ENCODE measurements around the gene FRK. TPM values are rescaled to one million over a fixed set of nuclear protein-coding genes. Genes with fewer than 3 reads are reported as not detected.

FRK gene
- total and polyA plus RNA-seq, 7 donors, result 0.16 to 6.5 (median 0.71) TPM

GRCh38 chr6:116033687-116034303 is 26.9 kb downstream of the FRK start:
- intact Hi-C loops (cut with DNase I), result no loop called here
- DNase-seq, result no peak

DNA sequence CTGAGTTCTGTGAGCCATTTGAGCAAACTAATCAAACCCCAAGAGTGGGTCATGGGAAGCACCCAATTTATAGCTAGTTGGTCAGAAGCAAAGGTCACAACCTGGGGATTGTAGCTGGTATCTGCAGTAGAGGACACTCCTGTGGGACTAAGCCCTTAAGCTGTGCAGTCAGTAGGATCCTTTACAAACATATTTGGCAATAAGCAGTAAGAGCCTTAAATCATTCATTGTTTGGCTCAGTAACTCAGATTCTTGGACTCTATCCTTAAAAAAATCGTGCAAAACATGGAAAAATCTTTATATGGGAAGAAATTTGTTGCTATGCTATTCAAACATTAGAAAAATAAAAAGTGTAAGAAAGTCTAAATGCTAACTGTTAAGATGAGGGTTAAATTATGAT is 29.9 kb downstream of the FRK start:
- Histone ChIP-seq H3K4me3 (no peak overlapping the region), H3K9me3 (no peaks in the 10 kb centered on the region), H3K4me1 (peaks cover 0 to 9% (median 2%) of the 10 kb centered on the region in 4 donors), H3K36me3 (no peaks in the 10 kb centered on the region), H3K27me3 (no peaks in the 10 kb centered on the region), H3K27ac (no peak overlapping the region)
- DNase-seq, result no peak
- 60 to 68% methylated on average over 1 of the region's 1 CpG for WGBS, 2 donors
- intact Hi-C loops (cut with DNase I), result no loop called here
- no peak for TF ChIP-seq EP300 (IDR thresholded peaks at IDR 0.05)

More at GRCh38 chr6:116033687-116034303, 26.9 kb downstream of the FRK start:
- H3K4me1 ChIP-seq, result peaks cover 0 to 9% (median 2%) of the 10 kb centered on the region in 4 donors
- no peaks in the 10 kb centered on the region for H3K36me3 ChIP-seq
- no peak overlapping the region for H3K4me3 ChIP-seq
- H3K27ac ChIP-seq, result no peak overlapping the region
- 67 to 82% methylated on average over 4 of the region's 4 CpGs for WGBS, 2 donors
- no peaks in the 10 kb centered on the region for H3K9me3 ChIP-seq
- no peaks in the 10 kb centered on the region for H3K27me3 ChIP-seq
- TF ChIP-seq, protein P1, sequence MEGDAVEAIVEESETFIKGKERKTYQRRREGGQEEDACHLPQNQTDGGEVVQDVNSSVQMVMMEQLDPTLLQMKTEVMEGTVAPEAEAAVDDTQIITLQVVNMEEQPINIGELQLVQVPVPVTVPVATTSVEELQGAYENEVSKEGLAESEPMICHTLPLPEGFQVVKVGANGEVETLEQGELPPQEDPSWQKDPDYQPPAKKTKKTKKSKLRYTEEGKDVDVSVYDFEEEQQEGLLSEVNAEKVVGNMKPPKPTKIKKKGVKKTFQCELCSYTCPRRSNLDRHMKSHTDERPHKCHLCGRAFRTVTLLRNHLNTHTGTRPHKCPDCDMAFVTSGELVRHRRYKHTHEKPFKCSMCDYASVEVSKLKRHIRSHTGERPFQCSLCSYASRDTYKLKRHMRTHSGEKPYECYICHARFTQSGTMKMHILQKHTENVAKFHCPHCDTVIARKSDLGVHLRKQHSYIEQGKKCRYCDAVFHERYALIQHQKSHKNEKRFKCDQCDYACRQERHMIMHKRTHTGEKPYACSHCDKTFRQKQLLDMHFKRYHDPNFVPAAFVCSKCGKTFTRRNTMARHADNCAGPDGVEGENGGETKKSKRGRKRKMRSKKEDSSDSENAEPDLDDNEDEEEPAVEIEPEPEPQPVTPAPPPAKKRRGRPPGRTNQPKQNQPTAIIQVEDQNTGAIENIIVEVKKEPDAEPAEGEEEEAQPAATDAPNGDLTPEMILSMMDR (IDR thresholded peaks at IDR 0.05), result no peak
- TF ChIP-seq POLR2A (IDR thresholded peaks at IDR 0.05) (no peak), POLR2AphosphoS5 (IDR thresholded peaks at IDR 0.05) (no peak), EP300 (IDR thresholded peaks at IDR 0.05) (no peak)

DNA sequence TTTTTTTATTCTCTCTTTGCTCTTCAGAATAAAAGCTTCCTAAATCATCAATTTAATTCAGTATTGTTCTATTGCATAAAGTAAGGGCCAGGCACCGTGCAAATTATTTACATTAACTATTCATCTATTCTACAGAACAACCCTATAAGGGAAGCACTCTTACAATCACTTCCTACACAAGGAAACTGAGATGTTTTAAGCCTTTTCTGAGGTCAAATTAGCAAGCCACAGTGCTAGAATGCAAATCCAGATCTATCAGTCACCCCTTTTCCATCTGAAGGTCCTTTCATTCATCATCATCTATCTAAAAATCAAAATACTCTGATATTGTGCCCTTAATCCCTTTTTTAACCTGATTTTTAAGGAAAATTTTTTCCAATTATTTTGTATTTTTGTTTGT is 31.2 kb downstream of the FRK start:
- H3K36me3 ChIP-seq, result no peaks in the 10 kb centered on the region
- peaks cover 0 to 6% (median 2%) of the 10 kb centered on the region in 4 donors for H3K4me1 ChIP-seq
- intact Hi-C loops (cut with DNase I), result no loop called here
- no peaks in the 10 kb centered on the region for H3K9me3 ChIP-seq
- no peak overlapping the region for H3K27ac ChIP-seq
- H3K4me3 ChIP-seq, result no peak overlapping the region
- H3K27me3 ChIP-seq, result no peaks in the 10 kb centered on the region
- no peak for DNase-seq
- no peak for TF ChIP-seq POLR2A (IDR thresholded peaks at IDR 0.05)
- no peak for TF ChIP-seq EP300 (IDR thresholded peaks at IDR 0.05)
- no peak for TF ChIP-seq POLR2AphosphoS5 (IDR thresholded peaks at IDR 0.05)
- TF ChIP-seq, protein P1 (IDR thresholded peaks at IDR 0.05), result no peak
- 52 to 55% methylated on average over 1 of the region's 1 CpG for WGBS, 2 donors

DNA sequence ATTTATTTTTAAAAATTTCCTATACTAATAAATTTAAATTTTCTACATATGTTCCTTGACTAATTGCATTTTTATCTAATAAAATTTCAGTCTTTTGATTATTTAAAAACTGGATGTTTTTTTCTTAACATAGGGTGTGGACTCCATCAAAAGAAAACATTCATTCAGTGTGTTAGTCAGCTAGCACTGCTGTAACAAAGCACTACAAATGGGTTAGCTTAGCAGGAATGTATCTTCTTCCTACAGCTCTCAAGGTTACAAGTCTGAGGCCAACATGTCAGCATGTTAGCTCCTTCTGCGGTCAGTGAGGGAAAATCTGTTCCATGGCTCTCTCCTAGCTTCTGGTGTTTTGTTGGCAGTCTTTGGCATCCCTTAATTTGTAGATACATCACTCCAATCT is 32.5 kb downstream of the FRK start:
- intact Hi-C loops (cut with DNase I), result no loop called here
- Histone ChIP-seq H3K9me3 (no peaks in the 10 kb centered on the region), H3K4me1 (peaks cover 0 to 5% (median 0%) of the 10 kb centered on the region in 4 donors), H3K36me3 (no peaks in the 10 kb centered on the region), H3K4me3 (no peak overlapping the region), H3K27me3 (no peaks in the 10 kb centered on the region), H3K27ac (no peak overlapping the region)
- no peak for DNase-seq
- TF ChIP-seq POLR2A (IDR thresholded peaks at IDR 0.05) (no peak), EP300 (IDR thresholded peaks at IDR 0.05) (no peak), POLR2AphosphoS5 (IDR thresholded peaks at IDR 0.05) (no peak)
- TF ChIP-seq, protein P1 (IDR thresholded peaks at IDR 0.05), result no peak
- WGBS, 2 donors, result 94 to 97% methylated on average over 1 of the region's 1 CpG

GRCh38 chr6:116027801-116028200 is 32.9 kb downstream of the FRK start:
- Histone ChIP-seq H3K27ac (no peak overlapping the region), H3K9me3 (no peaks in the 10 kb centered on the region), H3K36me3 (no peaks in the 10 kb centered on the region), H3K27me3 (no peaks in the 10 kb centered on the region), H3K4me1 (peaks cover 0 to 5% (median 0%) of the 10 kb centered on the region in 4 donors), H3K4me3 (no peak overlapping the region)
- intact Hi-C loops (cut with DNase I), result no loop called here
- no peak for TF ChIP-seq POLR2A (IDR thresholded peaks at IDR 0.05)
- no peak for TF ChIP-seq EP300 (IDR thresholded peaks at IDR 0.05)
- TF ChIP-seq POLR2AphosphoS5 (IDR thresholded peaks at IDR 0.05), result no peak
- TF ChIP-seq, protein P1 (IDR thresholded peaks at IDR 0.05), result no peak
- no peak for DNase-seq

All from sigmoid colon (tissue), 7 donors.